GM06990 (cell line): ENCODE measurements around the gene TSNAXIP1.

ENCODE experiments used
- DNase-seq: peaks from one replicate; pipeline ENCODE4 v3.0.0-alpha.2; 2011; ENCODE audit not compliant: insufficient read length; ENCODE audit errors: extremely low read depth
- H3K27me3 ChIP-seq: replicated peaks from 2 replicates; pipeline ENCODE4 v1.6.0; 2011; ENCODE audit warnings: low read length; ENCODE audit not compliant: control insufficient read depth, insufficient read depth
- H3K36me3 ChIP-seq: 2 replicates; pipeline ENCODE4 v1.5.1; 2011; ENCODE audit warnings: low read length; ENCODE audit not compliant: control insufficient read depth, insufficient read depth
- H3K4me3 ChIP-seq: replicated peaks from 2 replicates; pipeline ENCODE4 v1.5.1; 2011; ENCODE audit warnings: low read depth, mild to moderate bottlenecking, control low read depth, low read length
- CTCF ChIP-seq: IDR thresholded peaks from 2 replicates; pipeline ENCODE4 v1.5.1; 2011; ENCODE audit warnings: low read length, control low read depth, mild to moderate bottlenecking, inconsistent platforms; ENCODE audit not compliant: insufficient read depth, poor library complexity, severe bottlenecking

The TSNAXIP1 gene

DNA sequence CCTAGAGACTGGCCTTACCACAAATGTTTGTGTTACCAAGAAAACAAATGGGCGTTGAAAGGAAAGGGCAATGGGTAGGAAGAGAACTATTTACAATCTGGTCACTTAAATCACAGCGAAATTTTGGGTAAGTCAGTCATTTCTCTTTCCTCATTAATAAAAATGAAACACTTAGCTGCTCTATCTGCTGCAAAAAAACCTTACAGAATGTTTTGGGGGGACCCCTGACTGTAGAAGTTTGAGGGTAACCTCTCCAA is 39.3 kb downstream of the TSNAXIP1 start:
- Histone ChIP-seq H3K27me3 (no peaks in the 10 kb centered on the region), H3K4me3 (peak overlapping the region; percentile 96), H3K36me3 (no peaks in the 10 kb centered on the region)
- DNase-seq, result no peak
- TF ChIP-seq CTCF, result no peak

DNA sequence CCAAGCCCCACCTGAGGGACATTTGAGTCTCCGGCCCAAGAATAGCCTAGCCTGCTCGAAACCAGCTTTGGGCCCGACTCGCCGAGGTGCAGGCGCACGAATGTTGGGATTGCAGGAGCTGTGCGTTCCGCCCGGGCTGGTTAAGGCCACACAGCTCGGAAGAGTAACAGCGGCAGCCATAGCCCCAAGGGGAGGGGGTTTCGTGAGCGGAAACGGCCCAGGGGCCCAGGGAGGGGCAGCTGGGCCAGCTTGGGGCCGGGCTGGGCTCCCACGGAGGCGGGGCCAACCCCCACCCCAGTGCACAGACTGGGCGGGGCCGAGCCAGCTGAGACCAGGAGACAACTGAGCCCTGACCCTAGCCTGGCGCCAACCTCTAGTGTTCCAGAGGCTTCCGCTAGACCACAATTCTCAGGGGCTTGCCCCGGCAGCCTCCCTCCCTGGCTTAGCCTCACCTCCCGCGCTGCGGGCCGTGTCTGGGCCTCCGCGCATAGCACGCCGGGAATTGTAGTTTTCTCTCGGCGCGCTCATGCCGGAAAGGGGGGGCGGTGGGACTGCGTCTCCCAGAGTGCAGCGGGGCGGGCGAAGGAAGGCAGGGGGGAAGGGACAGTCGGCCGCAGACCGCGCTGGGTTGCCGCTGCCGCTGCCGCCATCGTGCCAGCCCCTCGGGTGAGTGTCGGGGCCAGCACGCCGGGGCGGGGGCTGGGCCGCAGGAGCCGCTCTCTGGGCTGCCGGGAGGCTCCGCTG is 39.8 kb downstream of the TSNAXIP1 start, which contains the start of gene NUTF2:
Gene NUTF2, plus strand, starts transcription at position 614 of the 744 bp plus-strand sequence. CDS start 18,198 bp downstream, outside the sequence.
- Histone ChIP-seq H3K27me3 (no peaks in the 10 kb centered on the region), H3K4me3 (peak within 1 kb of the TSS; percentile 96), H3K36me3 (no peaks in the 10 kb centered on the region)
- peak; percentile 95 for DNase-seq
- no peak for TF ChIP-seq CTCF

DNA sequence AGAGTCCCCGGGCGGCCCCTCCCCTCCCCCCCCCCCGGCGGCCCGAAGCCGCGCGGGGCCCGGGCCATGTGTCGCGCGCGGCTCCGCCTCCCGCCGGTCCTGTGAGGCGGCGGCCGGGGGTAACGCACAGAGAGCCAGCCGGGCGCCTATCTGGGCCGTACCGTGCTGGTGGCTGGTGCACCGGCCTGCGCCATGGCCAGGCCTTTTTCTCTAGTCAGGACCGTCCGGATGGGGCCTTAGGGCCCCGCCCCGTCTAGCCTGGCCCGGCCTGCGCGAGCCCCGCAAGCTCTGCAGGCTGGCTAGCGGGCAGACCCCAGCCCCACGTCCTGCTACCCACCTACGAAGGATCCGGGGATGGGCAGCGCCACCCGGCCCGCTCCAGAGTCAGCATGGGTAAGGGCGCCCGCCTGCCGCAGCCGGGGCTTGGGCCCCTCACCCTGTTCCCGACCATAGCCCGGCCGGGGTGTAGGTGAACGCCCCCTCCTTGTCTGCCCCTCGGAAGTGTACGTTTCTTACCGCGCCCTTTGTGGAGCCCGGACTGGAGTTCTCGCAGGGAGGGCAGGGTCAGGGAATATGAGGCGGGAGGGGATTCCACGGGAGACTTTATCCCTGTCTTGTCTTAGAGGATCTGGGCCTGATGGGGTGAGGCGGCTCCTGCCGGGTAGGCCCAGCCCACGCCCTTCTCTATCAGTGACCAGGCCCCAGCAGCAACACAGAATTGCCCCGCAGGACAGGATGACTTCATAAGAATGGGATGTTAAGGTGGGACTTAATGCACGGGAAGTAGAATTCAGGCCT is 40.6 kb downstream of the TSNAXIP1 start, which contains the start of gene CENPT:
Gene CENPT, minus strand, starts transcription at position 630 of the 798 bp plus-strand sequence. CDS start 13,834 bp downstream, outside the sequence.
- no peak for TF ChIP-seq CTCF
- DNase-seq, result no peak
- Histone ChIP-seq H3K27me3 (no peaks in the 10 kb centered on the region), H3K4me3 (peak within 1 kb of the TSS; percentile 96), H3K36me3 (no peaks in the 10 kb centered on the region)

DNA sequence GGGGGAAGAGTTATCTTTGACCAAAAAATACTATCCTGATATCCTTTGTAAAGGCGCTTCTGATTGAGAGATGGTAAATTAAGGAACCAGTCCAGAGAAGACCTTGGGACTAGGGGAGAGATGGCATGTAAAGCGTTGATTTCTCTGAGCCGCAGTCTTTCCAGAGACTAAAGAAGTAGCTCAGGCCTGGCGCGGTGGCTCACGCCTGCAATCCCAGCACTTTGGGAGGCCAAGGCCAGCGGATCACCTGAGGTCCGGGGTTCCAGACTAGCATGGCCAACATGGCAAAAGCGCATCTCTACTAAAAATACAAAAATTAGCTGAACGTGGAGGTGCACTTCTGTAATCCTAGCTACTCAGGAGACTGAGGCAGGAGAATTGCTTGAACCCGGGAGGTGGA is 41.4 kb downstream of the TSNAXIP1 start:
- TF ChIP-seq CTCF, result no peak
- no peaks in the 10 kb centered on the region for H3K27me3 ChIP-seq
- H3K36me3 ChIP-seq, result no peaks in the 10 kb centered on the region
- peak overlapping the region; percentile 96 for H3K4me3 ChIP-seq
- no peak for DNase-seq

DNA sequence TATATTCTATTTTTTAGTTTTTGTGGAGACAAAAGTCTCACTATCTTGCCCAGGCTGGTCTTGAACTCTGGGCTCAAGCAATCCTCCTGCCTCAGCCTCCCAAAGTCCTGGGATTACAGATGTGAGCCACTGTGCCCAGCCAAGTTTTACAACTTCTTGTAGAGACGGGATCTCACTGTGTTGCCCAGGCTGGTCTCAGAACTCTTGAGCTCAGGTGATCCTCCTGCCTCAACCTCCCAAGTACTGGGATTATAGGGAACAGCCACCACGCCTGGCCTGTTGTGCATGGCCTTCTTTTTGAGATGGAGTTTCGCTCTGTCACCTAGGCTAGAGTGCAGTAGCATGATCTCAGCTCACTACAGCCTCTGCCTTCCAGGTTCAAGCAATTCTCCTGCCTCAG is 47.0 kb downstream of the TSNAXIP1 start:
- no peak for TF ChIP-seq CTCF
- H3K27me3 ChIP-seq, result no peaks in the 10 kb centered on the region
- no peak overlapping the region for H3K4me3 ChIP-seq
- H3K36me3 ChIP-seq, result no peaks in the 10 kb centered on the region; the same call in 1 of the 2 replicates
- DNase-seq, result no peak
